C4-2B (cell line): Measurements from ENCODE around the gene PUM2.

Experiments used
- H3K27ac ChIP-seq: fragments of 450-650 bp; 2 replicates; pipeline ENCODE4 v1.5.1; 2017
- CTCF ChIP-seq: fragments of 450-650 bp; conservative IDR thresholded peaks from 2 replicates; pipeline ENCODE4 v1.5.1; 2017; ENCODE audit warnings: mild to moderate bottlenecking
- ZFX ChIP-seq: fragments of 450-650 bp; IDR thresholded peaks from 2 replicates; pipeline ENCODE4 v1.6.1; 2017

The PUM2 gene

DNA sequence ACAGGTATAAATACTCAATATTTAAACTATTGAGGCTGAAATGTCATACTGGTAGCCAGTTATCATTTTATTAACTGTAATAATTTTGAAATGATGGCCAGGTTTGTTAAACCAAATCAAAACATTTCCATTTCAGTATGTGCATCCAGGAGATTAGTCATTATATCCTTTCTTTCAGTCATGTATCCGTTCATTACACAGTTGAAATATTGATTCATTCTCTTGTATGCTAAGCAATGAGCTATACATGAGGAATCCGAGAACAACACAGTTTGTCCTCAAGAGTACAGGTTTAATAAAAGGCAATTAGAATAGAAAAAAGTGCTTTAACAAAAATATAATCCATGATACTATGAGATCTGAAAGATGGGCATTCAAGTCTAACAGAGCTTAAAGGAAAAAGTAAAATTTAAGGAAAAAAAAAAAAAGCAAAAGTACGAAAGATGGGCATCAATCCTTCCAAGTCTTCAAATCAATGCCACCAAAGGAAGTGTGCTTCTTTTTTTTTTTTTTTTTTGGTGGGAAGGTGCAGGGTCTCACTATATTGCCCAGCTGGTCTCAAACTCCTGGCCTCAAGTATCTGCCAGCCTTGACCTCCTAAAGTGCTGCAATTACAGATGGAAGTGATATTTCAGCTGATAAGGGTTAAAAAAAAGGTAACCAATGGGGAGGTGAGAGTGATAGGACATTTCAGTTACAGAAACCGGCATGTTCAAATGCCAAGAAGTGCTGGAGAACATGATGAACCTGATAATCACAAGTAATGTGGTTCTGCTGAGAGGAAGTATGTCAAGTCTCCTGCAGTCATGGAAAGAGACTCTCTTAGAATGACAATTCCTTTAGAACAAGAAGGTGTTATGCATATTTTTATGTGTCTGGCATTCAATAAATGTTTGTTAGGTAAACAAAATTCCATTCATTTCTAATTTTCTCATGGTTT, 35.8 kb downstream of the PUM2 start:
- H3K27ac ChIP-seq = no peak overlapping the region

GRCh38 chr2:20313659-20314058, 37.0 kb downstream of the PUM2 start:
- no peak overlapping the region for H3K27ac ChIP-seq
- no peak for TF ChIP-seq CTCF
- TF ChIP-seq ZFX = no peak

More for the DNA sequence above, 35.8 kb downstream of the PUM2 start:
- no peak for TF ChIP-seq ZFX
- TF ChIP-seq CTCF = no peak

- TF ChIP-seq CTCF (no peak), ZFX (no peak)
Observed at GRCh38 chr2:20309001-20309400, 41.6 kb downstream of the PUM2 start.

GRCh38 chr2:20307311-20307710, 43.3 kb downstream of the PUM2 start:
- no peak overlapping the region for H3K27ac ChIP-seq
- TF ChIP-seq CTCF (no peak), ZFX (no peak)

More at GRCh38 chr2:20309001-20309400, 41.6 kb downstream of the PUM2 start:
- H3K27ac ChIP-seq = no peak overlapping the region

GRCh38 chr2:20304411-20304810, 46.2 kb downstream of the PUM2 start:
- no peak overlapping the region for H3K27ac ChIP-seq

GRCh38 chr2:20303966-20304365, 46.7 kb downstream of the PUM2 start:
- no peak overlapping the region for H3K27ac ChIP-seq
- TF ChIP-seq ZFX (no peak), CTCF (no peak)

More at GRCh38 chr2:20304411-20304810, 46.2 kb downstream of the PUM2 start:
- TF ChIP-seq ZFX (no peak), CTCF (no peak)

- TF ChIP-seq ZFX = no peak
- TF ChIP-seq CTCF = no peak
- H3K27ac ChIP-seq = no peak overlapping the region
Observed at GRCh38 chr2:20302019-20302418, 48.6 kb downstream of the PUM2 start.
